Activated CD8-positive, alpha-beta memory T cell treated with anti-CD3 and anti-CD28 coated beads, Interleukin-2, amount 10 ng/mL, durations not matched to agents 7 days and 5 days (primary cell): ENCODE data around the gene COL6A1. TPM values are rescaled to one million over a fixed set of nuclear protein-coding genes. Genes with fewer than 3 reads are reported as not detected.

Source experiments
- ATAC-seq: fragments of 150-1000 bp; cut with Tn5 transposase; one replicate; pipeline ENCODE4 v1.10.0; 2021; ENCODE audit warnings: moderate library complexity
- CTCF ChIA-PET: fragments of 350-600 bp; sonication (Branson Sonifier 250); formaldehyde crosslinking; loops from one replicate; lab custom pipeline; 2021; ENCODE audit warnings: antibody characterized with exemption; lab: Charles Lee
- DNase-seq: peaks from one replicate; pipeline ENCODE4 v3.0.0-alpha.2; 2020
- H3K27ac Mint-ChIP-seq: one replicate; pipeline ENCODE4 v1.8.0; 2021; ENCODE audit warnings: mild to moderate bottlenecking, mixed read lengths
- H3K27me3 Mint-ChIP-seq: one replicate; pipeline ENCODE4 v1.8.0; 2021; ENCODE audit warnings: mixed read lengths
- H3K36me3 Mint-ChIP-seq: one replicate; pipeline ENCODE4 v1.8.0; 2021; ENCODE audit warnings: mild to moderate bottlenecking, mixed read lengths
- H3K4me1 Mint-ChIP-seq: one replicate; pipeline ENCODE4 v1.8.0; 2021; ENCODE audit warnings: mixed read lengths
- H3K4me3 Mint-ChIP-seq: one replicate; pipeline ENCODE4 v1.8.0; 2021; ENCODE audit warnings: mild to moderate bottlenecking, moderate library complexity, mixed read lengths
- H3K9me3 Mint-ChIP-seq: one replicate; pipeline ENCODE4 v1.8.0; 2022; ENCODE audit warnings: low read depth, mixed read lengths
- total RNA-seq, 2 experiments: library from RNA; stranded (reverse); gene quantifications; one replicate each; pipeline ENCODE4 v1.2.3, GENCODE V29; 2021

The COL6A1 gene
- total RNA-seq, 2 experiments from 2014 or later: 0.12 to 5.4 TPM

DNA sequence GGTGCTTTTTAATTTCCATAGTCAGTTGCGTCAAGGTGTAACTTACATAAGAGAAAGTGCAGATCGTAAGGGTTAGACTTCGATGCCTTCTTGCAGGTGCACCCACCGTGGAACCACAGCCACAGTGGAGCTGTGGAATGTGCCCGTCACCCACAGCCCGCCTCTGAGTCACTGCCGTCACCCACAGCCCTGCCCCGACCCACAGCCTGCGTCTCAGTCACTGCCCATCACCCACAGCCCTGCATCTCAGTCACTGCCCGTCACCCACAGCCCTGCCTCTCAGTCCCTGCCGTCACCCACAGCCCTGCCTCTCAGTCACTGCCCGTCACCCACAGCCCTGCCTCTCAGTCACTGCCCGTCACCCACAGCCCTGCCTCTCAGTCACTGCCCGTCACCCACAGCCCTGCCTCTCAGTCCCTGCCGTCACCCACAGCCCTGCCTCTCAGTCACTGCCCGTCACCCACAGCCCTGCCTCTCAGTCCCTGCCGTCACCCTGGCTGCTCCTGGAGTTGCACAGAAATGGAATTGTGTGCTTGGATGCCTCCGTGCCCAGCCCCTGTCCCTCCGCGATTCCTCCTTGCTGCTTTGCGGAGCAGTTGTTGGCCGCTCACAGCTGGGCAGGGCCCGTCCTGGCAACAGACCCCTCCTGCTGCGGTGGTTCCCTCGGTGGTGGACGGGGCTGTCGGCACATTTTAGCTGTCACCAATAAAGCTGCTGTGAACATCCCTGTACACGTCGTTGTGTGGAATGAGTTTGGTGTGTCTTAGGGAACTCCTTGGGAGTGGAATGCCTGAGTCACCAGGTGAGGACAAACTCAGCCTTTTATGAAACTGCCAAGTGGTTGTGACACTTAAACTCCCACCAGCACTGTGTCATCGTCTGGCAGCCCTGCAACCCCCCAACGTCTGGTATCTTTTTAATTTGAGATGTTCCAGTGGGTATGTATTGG lies 71.4 kb downstream of the COL6A1 start:
- peaks cover 11% of the 10 kb centered on the region for H3K27me3 Mint-ChIP-seq
- no peak for DNase-seq
- no peak overlapping the region for H3K4me3 Mint-ChIP-seq
- ATAC-seq: no peak
- H3K9me3 Mint-ChIP-seq: no peaks in the 10 kb centered on the region
- CTCF ChIA-PET: no interaction called here
- no peaks in the 10 kb centered on the region for H3K36me3 Mint-ChIP-seq
- H3K4me1 Mint-ChIP-seq: peaks cover 10% of the 10 kb centered on the region
- H3K27ac Mint-ChIP-seq: no peak overlapping the region

DNA sequence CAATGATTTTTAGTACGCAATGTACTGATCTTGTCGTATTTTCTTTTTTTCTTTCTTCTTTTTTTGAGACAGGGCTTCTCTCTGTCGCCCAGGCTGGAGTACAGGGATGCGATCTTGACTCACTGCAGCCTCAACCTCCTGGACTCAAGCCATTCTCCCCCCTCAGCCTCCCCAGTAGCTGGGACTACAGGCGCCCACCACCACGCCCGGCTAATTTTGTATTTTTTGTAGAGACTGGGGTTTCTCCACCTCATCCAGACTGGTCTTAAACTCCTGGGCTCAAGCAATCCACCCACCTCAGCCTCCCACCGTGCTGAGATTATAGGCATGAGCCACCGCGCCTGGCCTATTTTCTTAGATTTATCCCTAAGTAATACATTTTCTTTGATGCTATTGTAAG lies 72.5 kb downstream of the COL6A1 start:
- CTCF ChIA-PET: no interaction called here
- H3K4me1 Mint-ChIP-seq: peaks cover 14% of the 10 kb centered on the region
- no peak for ATAC-seq
- H3K4me3 Mint-ChIP-seq: no peak overlapping the region
- H3K27me3 Mint-ChIP-seq: peaks cover 16% of the 10 kb centered on the region
- peaks cover 8% of the 10 kb centered on the region for H3K9me3 Mint-ChIP-seq
- H3K27ac Mint-ChIP-seq: no peak overlapping the region
- DNase-seq: no peak
- H3K36me3 Mint-ChIP-seq: peaks cover 2% of the 10 kb centered on the region

DNA sequence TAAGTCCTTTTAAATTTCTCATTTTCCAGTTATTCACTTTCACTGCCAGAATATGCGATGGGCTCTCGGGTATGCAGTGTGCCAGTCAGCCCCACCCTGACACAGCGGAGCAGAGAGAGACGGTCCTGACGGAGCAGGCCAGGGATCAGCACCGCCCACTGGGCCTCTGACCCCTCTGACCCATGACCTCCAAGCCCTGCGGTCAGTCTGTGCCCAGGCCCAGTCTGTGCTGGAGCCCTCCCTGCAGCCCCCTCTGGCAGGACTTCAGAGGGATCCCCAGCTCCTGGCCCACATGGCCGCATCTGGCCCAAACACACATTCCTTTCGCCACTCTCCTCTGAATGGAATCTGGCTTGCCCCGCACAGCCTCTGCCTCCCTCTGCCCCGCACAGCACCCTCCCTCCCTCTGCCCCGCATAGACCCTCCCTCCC lies 72.9 kb downstream of the COL6A1 start:
- no peak for ATAC-seq
- Mint-ChIP-seq H3K36me3 (peaks cover 2% of the 10 kb centered on the region), H3K27me3 (peaks cover 16% of the 10 kb centered on the region), H3K4me3 (no peak overlapping the region), H3K27ac (no peak overlapping the region), H3K9me3 (peaks cover 11% of the 10 kb centered on the region), H3K4me1 (peaks cover 14% of the 10 kb centered on the region)
- no peak for DNase-seq
- CTCF ChIA-PET: no interaction called here

Other genes with a start within 250 kb of the COL6A1 start
- gene COL6A2, start 116.3 kb downstream of the COL6A1 start, total RNA-seq: 10 to 100 TPM in 1 of 2 experiments, 1 to 10 TPM in 1; 5.0 to 17.9 TPM
- not detected for gene FTCD, start 173.8 kb downstream of the COL6A1 start, total RNA-seq
- 1 to 10 TPM; 4.2 to 4.8 TPM for gene SPATC1L, start 202.7 kb downstream of the COL6A1 start, total RNA-seq
- 10 to 100 TPM; 44.9 to 49.5 TPM for gene LSS, start 247.0 kb downstream of the COL6A1 start, total RNA-seq